Keratinocyte (primary cell): ENCODE data around the gene ESX1.

Experiments used
- EZH2 ChIP-seq: IDR thresholded peaks from one replicate; pipeline ENCODE4 v1.6.1; 2012; ENCODE audit warnings: inconsistent platforms, mild to moderate bottlenecking, low read length, moderate library complexity
- TF ChIP-seq, protein P1 (sequence below), 3 experiments: IDR thresholded peaks in 1 of 3; conservative IDR thresholded peaks in 1 of 3; optimal IDR thresholded peaks in 1 of 3; 2 replicates in 2 of 3; 3 replicates in 1 of 3; pipeline versions ENCODE3 to v1.5.1; 2011; ENCODE audit warnings: low read length in 3 of 3, mild to moderate bottlenecking in 3 of 3, moderate library complexity in 2 of 3, control low read depth in 1 of 3, inconsistent platforms in 1 of 3; ENCODE audit not compliant: insufficient read depth in 2 of 3; ENCODE audit errors: extremely low read depth in 1 of 3

GRCh38 chrX:104281564-104281963, 26.8 kb upstream of the ESX1 start:
- TF ChIP-seq, protein P1, sequence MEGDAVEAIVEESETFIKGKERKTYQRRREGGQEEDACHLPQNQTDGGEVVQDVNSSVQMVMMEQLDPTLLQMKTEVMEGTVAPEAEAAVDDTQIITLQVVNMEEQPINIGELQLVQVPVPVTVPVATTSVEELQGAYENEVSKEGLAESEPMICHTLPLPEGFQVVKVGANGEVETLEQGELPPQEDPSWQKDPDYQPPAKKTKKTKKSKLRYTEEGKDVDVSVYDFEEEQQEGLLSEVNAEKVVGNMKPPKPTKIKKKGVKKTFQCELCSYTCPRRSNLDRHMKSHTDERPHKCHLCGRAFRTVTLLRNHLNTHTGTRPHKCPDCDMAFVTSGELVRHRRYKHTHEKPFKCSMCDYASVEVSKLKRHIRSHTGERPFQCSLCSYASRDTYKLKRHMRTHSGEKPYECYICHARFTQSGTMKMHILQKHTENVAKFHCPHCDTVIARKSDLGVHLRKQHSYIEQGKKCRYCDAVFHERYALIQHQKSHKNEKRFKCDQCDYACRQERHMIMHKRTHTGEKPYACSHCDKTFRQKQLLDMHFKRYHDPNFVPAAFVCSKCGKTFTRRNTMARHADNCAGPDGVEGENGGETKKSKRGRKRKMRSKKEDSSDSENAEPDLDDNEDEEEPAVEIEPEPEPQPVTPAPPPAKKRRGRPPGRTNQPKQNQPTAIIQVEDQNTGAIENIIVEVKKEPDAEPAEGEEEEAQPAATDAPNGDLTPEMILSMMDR (optimal IDR thresholded peaks at IDR 0.05 in 1 of 3, IDR thresholded peaks at IDR 0.05 in 1 of 3, conservative IDR thresholded peaks at IDR 0.05 in 1 of 3; ENCODE audit: extremely low read depth in 1 of 3, insufficient read depth in 2 of 3, low read length in 3 of 3), result no peak
- no peak for TF ChIP-seq EZH2
